Caco-2 (cell line): ENCODE measurements around the gene UGGT2. TPM values are rescaled to one million over a fixed set of nuclear protein-coding genes. Genes with fewer than 3 reads are reported as not detected.
"Not testable (repeated sequence)": the region's sequence is repeated elsewhere in the genome, so short reads cannot be mapped to it uniquely, and the experiment has no call there.

Experiments used
- BruUV-seq: library from RNA; stranded (reverse); fragments of 400-500 nt; replicated peaks from 2 replicates; lab custom pipeline; 2021; lab: Mats Ljungman, UMichigan
- CTCF ChIA-PET: fragments of 300-600 bp; sonication (Branson Sonifier 250); formaldehyde crosslinking; loops from one replicate; lab custom pipeline; 2022; ENCODE audit warnings: antibody characterized with exemption; lab: Charles Lee
- POLR2A ChIA-PET: fragments of 300-600 bp; sonication (Branson Sonifier 250); formaldehyde crosslinking; loops from one replicate; lab custom pipeline; 2022; ENCODE audit warnings: antibody characterized with exemption; lab: Charles Lee
- DNase-seq, 2 experiments: peaks; one replicate each; pipeline versions ENCODE4 v3.0.0 to v3.0.0-alpha.2; 2020 to 2022
- H3K27me3 ChIP-seq: replicated peaks from 2 replicates; pipeline ENCODE4 v1.6.0; 2011; ENCODE audit warnings: low read length; ENCODE audit not compliant: control insufficient read depth, insufficient read depth
- H3K36me3 ChIP-seq: 2 replicates; pipeline ENCODE4 v1.5.1; 2011; ENCODE audit warnings: low read length; ENCODE audit not compliant: control insufficient read depth, insufficient read depth
- H3K4me1 ChIP-seq: fragments of 250-450 bp; sonication (Bioruptor Pico); 2 replicates; pipeline ENCODE4 v1.5.1; 2020; ENCODE audit warnings: mild to moderate bottlenecking
- H3K4me3 ChIP-seq: 2 replicates; pipeline ENCODE4 v1.5.1; 2011; ENCODE audit warnings: low read depth, mild to moderate bottlenecking, control low read depth, low read length
- H3K9me3 ChIP-seq: fragments of 250-450 bp; sonication (Bioruptor Pico); 2 replicates; pipeline ENCODE4 v1.5.1; 2020; ENCODE audit warnings: mild to moderate bottlenecking, moderate library complexity
- H3K27ac Mint-ChIP-seq: one replicate; pipeline ENCODE4 v1.8.0; 2022; ENCODE audit warnings: mixed read lengths; ENCODE audit not compliant: unreplicated experiment
- H3K27me3 Mint-ChIP-seq: one replicate; pipeline ENCODE4 v1.8.0; 2022; ENCODE audit warnings: mixed read lengths; ENCODE audit not compliant: insufficient read depth, unreplicated experiment
- H3K36me3 Mint-ChIP-seq: one replicate; pipeline ENCODE4 v1.8.0; 2022; ENCODE audit warnings: mild to moderate bottlenecking, mixed read lengths; ENCODE audit not compliant: insufficient read depth, unreplicated experiment
- H3K4me1 Mint-ChIP-seq: one replicate; pipeline ENCODE4 v1.8.0; 2022; ENCODE audit warnings: low read depth, mixed read lengths; ENCODE audit not compliant: unreplicated experiment
- H3K4me3 Mint-ChIP-seq: one replicate; pipeline ENCODE4 v1.8.0; 2022; ENCODE audit warnings: mild to moderate bottlenecking, moderate library complexity, mixed read lengths; ENCODE audit not compliant: unreplicated experiment
- H3K9me3 Mint-ChIP-seq: one replicate; pipeline ENCODE4 v1.8.0; 2022; ENCODE audit warnings: mixed read lengths; ENCODE audit not compliant: unreplicated experiment
- CTCF ChIP-seq, 2 experiments: fragments of 200-600 bp in 1 of 2; IDR thresholded peaks; 1 replicate in 1 of 2; 2 replicates in 1 of 2; pipeline versions ENCODE4 v1.5.1 to v1.8.0; 2011 to 2022; ENCODE audit warnings: antibody characterized with exemption in 1 of 2, control low read depth in 1 of 2, inconsistent platforms in 1 of 2, low read depth in 1 of 2, low read length in 1 of 2, mild to moderate bottlenecking in 1 of 2, moderate library complexity in 1 of 2; ENCODE audit not compliant: insufficient read depth in 1 of 2, severe bottlenecking in 1 of 2, unreplicated experiment in 1 of 2
- intact Hi-C: fragments of 100-400 bp; cut with micrococcal nuclease; formaldehyde crosslinking; loops from one replicate; pipeline ENCODE4 v1.10.0; 2022; ENCODE audit not compliant: unreplicated experiment
- total RNA-seq: library from RNA; stranded (reverse); gene quantifications from 2 replicates; pipeline ENCODE4 v1.2.3, GENCODE V29; 2022

Gene UGGT2
- total RNA-seq, 1 experiment from 2014 or later = 35.5 TPM

GRCh38 chr13:95783747-95784146 is 269.5 kb downstream of the UGGT2 start:
- Mint-ChIP-seq H3K9me3 (no peaks in the 10 kb centered on the region), H3K4me1 (no peaks in the 10 kb centered on the region), H3K4me3 (no peak overlapping the region), H3K27ac (no peak overlapping the region), H3K36me3 (peaks cover 49% of the 10 kb centered on the region), H3K27me3 (no peaks in the 10 kb centered on the region)
- ChIA-PET CTCF (no interaction called here), POLR2A (no interaction called here)
- peaks cover 3% of the 10 kb centered on the region; the same call in 1 of the 2 replicates for H3K9me3 ChIP-seq
- H3K27me3 ChIP-seq = no peaks in the 10 kb centered on the region
- no peak overlapping the region for H3K4me3 ChIP-seq
- DNase-seq = no peak
- H3K4me1 ChIP-seq = peaks cover 3% of the 10 kb centered on the region; the same call in 1 of the 2 replicates
- intact Hi-C loops = no loop called here
- no TSS peak for BruUV-seq
- no peak for TF ChIP-seq CTCF (IDR thresholded peaks at IDR 0.05; ENCODE audit: insufficient read depth in 1 of 2, low read depth in 1 of 2, low read length in 1 of 2, severe bottlenecking in 1 of 2, unreplicated experiment in 1 of 2)
- H3K36me3 ChIP-seq = no peaks in the 10 kb centered on the region; the same call in 1 of the 2 replicates

GRCh38 chr13:95781940-95782339 is 271.3 kb downstream of the UGGT2 start:
- CTCF ChIA-PET, BruUV-seq, H3K36me3 ChIP-seq, intact Hi-C loops, H3K27me3 ChIP-seq, H3K27me3 Mint-ChIP-seq, DNase-seq, H3K9me3 Mint-ChIP-seq, POLR2A ChIA-PET, H3K4me1 ChIP-seq, H3K4me1 Mint-ChIP-seq, H3K9me3 ChIP-seq, H3K27ac Mint-ChIP-seq, H3K4me3 Mint-ChIP-seq, H3K4me3 ChIP-seq: not testable (repeated sequence)
- H3K36me3 Mint-ChIP-seq = peaks cover 43% of the 10 kb centered on the region

- H3K36me3 Mint-ChIP-seq = peaks cover 42% of the 10 kb centered on the region
- intact Hi-C loops = no loop called here
- Histone ChIP-seq H3K4me3 (no peak overlapping the region), H3K9me3 (peaks cover 3% of the 10 kb centered on the region; the same call in 1 of the 2 replicates), H3K27me3 (no peaks in the 10 kb centered on the region), H3K36me3 (no peaks in the 10 kb centered on the region; the same call in 1 of the 2 replicates), H3K4me1 (peaks cover 3% of the 10 kb centered on the region; the same call in 1 of the 2 replicates)
- no peak overlapping the region for H3K27ac Mint-ChIP-seq
- H3K9me3 Mint-ChIP-seq = no peaks in the 10 kb centered on the region
- POLR2A ChIA-PET = no interaction called here
- CTCF ChIA-PET = no interaction called here
- no peak for DNase-seq
- BruUV-seq = no TSS peak
- no peaks in the 10 kb centered on the region for H3K4me1 Mint-ChIP-seq
- H3K4me3 Mint-ChIP-seq = no peak overlapping the region
- no peak for TF ChIP-seq CTCF (IDR thresholded peaks at IDR 0.05; ENCODE audit: insufficient read depth in 1 of 2, low read depth in 1 of 2, low read length in 1 of 2, severe bottlenecking in 1 of 2, unreplicated experiment in 1 of 2)
- no peaks in the 10 kb centered on the region for H3K27me3 Mint-ChIP-seq
Observed at GRCh38 chr13:95781016-95781415, 272.2 kb downstream of the UGGT2 start.
